D721Med (cell line): ENCODE results near the gene KIF15.

Experiments used
- DNase-seq: peaks from one replicate; pipeline ENCODE4 v3.0.0; 2011; ENCODE audit warnings: low spot score; ENCODE audit not compliant: insufficient read length
- FAIRE-seq: peaks from 2 replicates; lab custom pipeline; 2011; peaks lifted over from hg19 to GRCh38; lab: Jason Lieb, UNC
- CTCF ChIP-seq: IDR thresholded peaks from 2 replicates; pipeline ENCODE4 v1.5.1; 2012; ENCODE audit warnings: mild to moderate bottlenecking, control low read depth; ENCODE audit not compliant: insufficient read depth; ENCODE audit errors: missing control alignments

Gene KIF15

GRCh38 chr3:44880284-44880683, 118.7 kb downstream of the KIF15 start:
- DNase-seq (no peak), FAIRE-seq (no peak)
- no peak for TF ChIP-seq CTCF

GRCh38 chr3:44883213-44883955, 121.8 kb downstream of the KIF15 start:
- no peak for TF ChIP-seq CTCF
- FAIRE-seq, result no peak
- no peak for DNase-seq

- no peak for TF ChIP-seq CTCF
- no peak for FAIRE-seq
- DNase-seq, result no peak
These were observed 122.4 kb downstream of the KIF15 start for GRCh38 chr3:44883999-44884431.

- FAIRE-seq (no peak), DNase-seq (no peak)
- TF ChIP-seq CTCF, result no peak
These were observed 124.0 kb downstream of the KIF15 start for GRCh38 chr3:44885618-44886017.

- no peak for TF ChIP-seq CTCF
- FAIRE-seq (no peak), DNase-seq (no peak)
These were observed 125.0 kb downstream of the KIF15 start for GRCh38 chr3:44886561-44886960.

GRCh38 chr3:44887101-44887500, 125.5 kb downstream of the KIF15 start:
- TF ChIP-seq CTCF, result no peak
- FAIRE-seq (no peak), DNase-seq (no peak)

- no peak for TF ChIP-seq CTCF
- DNase-seq, result no peak
- no peak for FAIRE-seq
These were observed 128.7 kb downstream of the KIF15 start for GRCh38 chr3:44890258-44890657.
